C4-2B (cell line): ENCODE data around the gene CCDC85C.

Experiments
- CTCF ChIP-seq: fragments of 450-650 bp; conservative IDR thresholded peaks from 2 replicates; pipeline ENCODE4 v1.5.1; 2017; ENCODE audit warnings: mild to moderate bottlenecking
- ZFX ChIP-seq: fragments of 450-650 bp; IDR thresholded peaks from 2 replicates; pipeline ENCODE4 v1.6.1; 2017

DNA sequence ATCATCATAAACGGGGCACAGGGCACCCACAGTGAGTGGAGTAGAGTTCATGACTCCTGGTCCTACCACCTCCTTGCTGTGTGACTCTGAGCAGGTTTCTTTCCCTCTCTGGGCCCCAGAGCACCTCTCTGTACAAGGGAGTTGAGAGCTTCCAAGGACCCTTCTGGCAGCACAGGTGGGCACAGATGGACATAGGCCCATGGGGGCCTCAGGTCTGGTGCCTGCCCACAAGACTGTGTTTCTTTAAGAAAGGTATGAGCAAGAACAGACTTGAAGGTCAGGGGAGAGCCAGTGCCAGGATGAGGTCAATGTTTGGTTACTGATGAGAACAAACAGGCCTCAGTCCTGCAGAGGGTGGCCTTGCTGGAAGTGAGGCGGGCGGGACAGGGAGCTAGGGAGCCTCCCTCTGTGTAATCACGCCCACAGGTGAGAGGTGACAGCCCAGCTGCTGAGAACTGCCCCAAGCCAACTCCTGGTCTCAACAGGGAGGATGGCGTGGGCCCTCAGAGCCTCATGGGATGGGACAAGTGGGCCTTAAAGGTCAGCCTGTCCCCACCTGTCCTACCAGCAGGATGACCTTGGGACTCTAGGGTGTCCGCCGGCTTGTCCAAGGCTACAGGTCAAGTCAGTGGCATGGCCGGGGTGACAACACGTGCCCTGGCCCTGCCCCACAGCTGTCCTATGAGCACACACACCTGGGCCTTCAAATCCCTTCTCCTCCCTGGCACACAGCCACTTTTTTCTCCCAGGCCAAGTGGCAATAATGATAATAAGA lies 49.1 kb downstream of the CCDC85C start:
- TF ChIP-seq CTCF (no peak), ZFX (no peak)
